Nephron progenitor cell (in vitro differentiated cells): ENCODE measurements around the gene MAJIN.

Source experiments
- DNase-seq: peaks from one replicate; pipeline ENCODE4 v3.0.0; 2021
- H3K27ac Mint-ChIP-seq: 2 replicates; pipeline ENCODE4 v1.8.0; 2021; ENCODE audit warnings: mild to moderate bottlenecking, moderate library complexity, mixed read lengths
- H3K27me3 Mint-ChIP-seq: 2 replicates; pipeline ENCODE4 v1.8.0; 2021; ENCODE audit warnings: mild to moderate bottlenecking, low read depth, mixed read lengths; ENCODE audit not compliant: poor library complexity
- H3K36me3 Mint-ChIP-seq: 2 replicates; pipeline ENCODE4 v1.8.0; 2021; ENCODE audit warnings: low read depth, mixed read lengths
- H3K4me1 Mint-ChIP-seq: 2 replicates; pipeline ENCODE4 v1.8.0; 2021; ENCODE audit warnings: mixed read lengths
- H3K4me3 Mint-ChIP-seq: 2 replicates; pipeline ENCODE4 v1.8.0; 2021; ENCODE audit warnings: mild to moderate bottlenecking, moderate library complexity, mixed read lengths
- H3K9me3 Mint-ChIP-seq: 2 replicates; pipeline ENCODE4 v1.8.0; 2021; ENCODE audit warnings: mild to moderate bottlenecking, moderate library complexity, mixed read lengths
- CTCF ChIP-seq: fragments of 200-600 bp; sonication (generic); IDR thresholded peaks from 2 replicates; pipeline ENCODE4 v1.5.0; 2021; ENCODE audit warnings: antibody characterized with exemption

MAJIN gene

GRCh38 chr11:64911689-64912088 is 60.2 kb downstream of the MAJIN start:
- no peak for DNase-seq
- Mint-ChIP-seq H3K36me3 (peaks cover 15% of the 10 kb centered on the region), H3K9me3 (no peaks in the 10 kb centered on the region), H3K27ac (no peak overlapping the region), H3K4me1 (peaks cover 21% of the 10 kb centered on the region), H3K27me3 (no peaks in the 10 kb centered on the region), H3K4me3 (no peak overlapping the region)
- TF ChIP-seq CTCF = no peak

- Mint-ChIP-seq H3K36me3 (peaks cover 15% of the 10 kb centered on the region), H3K4me1 (peaks cover 16% of the 10 kb centered on the region), H3K9me3 (no peaks in the 10 kb centered on the region), H3K4me3 (no peak overlapping the region), H3K27ac (no peak overlapping the region), H3K27me3 (no peaks in the 10 kb centered on the region)
- no peak for TF ChIP-seq CTCF
- DNase-seq = no peak
Observed at GRCh38 chr11:64911142-64911541, 60.8 kb downstream of the MAJIN start.

- H3K9me3 Mint-ChIP-seq = no peaks in the 10 kb centered on the region
- no peak for DNase-seq
- peaks cover 15% of the 10 kb centered on the region for H3K36me3 Mint-ChIP-seq
- H3K27me3 Mint-ChIP-seq = no peaks in the 10 kb centered on the region
- H3K4me1 Mint-ChIP-seq = peaks cover 10% of the 10 kb centered on the region
- TF ChIP-seq CTCF = no peak
- H3K27ac Mint-ChIP-seq = no peak overlapping the region
- no peak overlapping the region for H3K4me3 Mint-ChIP-seq
Observed at GRCh38 chr11:64910451-64911093, 61.3 kb downstream of the MAJIN start.

- no peaks in the 10 kb centered on the region for H3K27me3 Mint-ChIP-seq
Observed at GRCh38 chr11:64909653-64910343, 62.1 kb downstream of the MAJIN start.

GRCh38 chr11:64908766-64909165 is 63.1 kb downstream of the MAJIN start:
- Mint-ChIP-seq H3K27me3 (no peaks in the 10 kb centered on the region), H3K36me3 (peaks cover 25% of the 10 kb centered on the region), H3K9me3 (no peaks in the 10 kb centered on the region), H3K4me3 (no peak overlapping the region), H3K27ac (no peak overlapping the region), H3K4me1 (no peaks in the 10 kb centered on the region)
- no peak for DNase-seq
- TF ChIP-seq CTCF = no peak

More at GRCh38 chr11:64909653-64910343, 62.1 kb downstream of the MAJIN start:
- DNase-seq = no peak
- Mint-ChIP-seq H3K4me1 (peaks cover 4% of the 10 kb centered on the region), H3K9me3 (no peaks in the 10 kb centered on the region), H3K4me3 (no peak overlapping the region), H3K27ac (no peak overlapping the region), H3K36me3 (peaks cover 21% of the 10 kb centered on the region)
- no peak for TF ChIP-seq CTCF

- TF ChIP-seq CTCF = no peak
- no peak for DNase-seq
- Mint-ChIP-seq H3K36me3 (peaks cover 22% of the 10 kb centered on the region), H3K27me3 (no peaks in the 10 kb centered on the region), H3K9me3 (no peaks in the 10 kb centered on the region), H3K4me3 (no peak overlapping the region), H3K27ac (no peak overlapping the region), H3K4me1 (peaks cover 6% of the 10 kb centered on the region)
Observed at GRCh38 chr11:64906314-64906635, 65.6 kb downstream of the MAJIN start.
